PC-3 (cell line): ENCODE measurements around the gene SLC4A5. TPM values are rescaled to one million over a fixed set of nuclear protein-coding genes. Genes with fewer than 3 reads are reported as not detected.

Experiments used
- ATAC-seq: fragments of 200-7000 bp; cut with Tn5 transposase; 2 replicates; pipeline ENCODE4 v1.9.1; 2020; ENCODE audit warnings: mild to moderate bottlenecking, moderate library complexity
- BruUV-seq: library from RNA; stranded (reverse); fragments of 400-500 nt; replicated peaks from 2 replicates; lab custom pipeline; 2021; lab: Mats Ljungman, UMichigan
- CTCF ChIA-PET: fragments of 300-600 bp; sonication (Branson Sonifier 250); formaldehyde crosslinking; loops from one replicate; lab custom pipeline; 2022; ENCODE audit warnings: antibody characterized with exemption; lab: Charles Lee
- POLR2A ChIA-PET: fragments of 300-600 bp; sonication (Branson Sonifier 250); formaldehyde crosslinking; loops from one replicate; lab custom pipeline; 2022; ENCODE audit warnings: antibody characterized with exemption; ENCODE audit not compliant: unreplicated experiment; lab: Charles Lee
- DNase-seq: peaks from one replicate; pipeline ENCODE4 v3.0.0-alpha.2; 2015
- H2AFZ ChIP-seq: fragments of 300-600 bp; sonication (generic); 2 replicates; pipeline ENCODE4 v1.6.0; 2016; ENCODE audit warnings: antibody characterized with exemption, low read length
- H3F3A ChIP-seq: fragments of 300-600 bp; sonication (generic); one replicate; pipeline ENCODE4 v1.6.0; 2017; ENCODE audit warnings: antibody characterized with exemption, low read length, control low read depth, mild to moderate bottlenecking; ENCODE audit not compliant: unreplicated experiment
- H3K27ac ChIP-seq: fragments of 300-600 bp; sonication (generic); 2 replicates; pipeline ENCODE4 v1.5.1; 2016; ENCODE audit warnings: mild to moderate bottlenecking, low read length
- H3K27me3 ChIP-seq: fragments of 300-600 bp; sonication (generic); 2 replicates; pipeline ENCODE4 v1.6.1; 2016; ENCODE audit warnings: low read length, mixed read lengths
- H3K36me3 ChIP-seq: fragments of 300-600 bp; sonication (generic); 2 replicates; pipeline ENCODE4 v1.6.1; 2016; ENCODE audit warnings: low read depth, mixed run types, low read length, mixed read lengths
- H3K4me1 ChIP-seq: fragments of 300-600 bp; sonication (generic); 2 replicates; pipeline ENCODE4 v1.5.1; 2016; ENCODE audit warnings: low read length; ENCODE audit not compliant: insufficient read depth
- H3K4me2 ChIP-seq: fragments of 300-600 bp; sonication (generic); 2 replicates; pipeline ENCODE4 v1.6.0; 2016; ENCODE audit warnings: low read length
- H3K4me3 ChIP-seq: fragments of 300-600 bp; sonication (generic); 2 replicates; pipeline ENCODE4 v1.5.1; 2016; ENCODE audit warnings: mild to moderate bottlenecking, low read length, mixed read lengths
- H3K79me2 ChIP-seq: fragments of 300-600 bp; sonication (generic); 2 replicates; pipeline ENCODE4 v1.6.1; 2017; ENCODE audit warnings: low read length, mixed read lengths
- H3K9ac ChIP-seq: fragments of 300-600 bp; sonication (generic); 2 replicates; pipeline ENCODE4 v1.6.0; 2016; ENCODE audit warnings: mild to moderate bottlenecking, low read length
- H3K9me2 ChIP-seq: fragments of 300-600 bp; sonication (generic); replicated peaks from 2 replicates; pipeline ENCODE4 v1.6.1; 2016; ENCODE audit warnings: mixed run types, low read length, mixed read lengths
- H3K9me3 ChIP-seq: fragments of 300-600 bp; sonication (generic); 2 replicates; pipeline ENCODE4 v1.6.1; 2016; ENCODE audit warnings: low read length, mixed read lengths
- H4K20me1 ChIP-seq: fragments of 300-600 bp; sonication (generic); 2 replicates; pipeline ENCODE4 v1.6.1; 2016; ENCODE audit warnings: low read length, mixed read lengths
- EZH2 ChIP-seq: fragments of 300-600 bp; sonication (generic); IDR thresholded peaks from one replicate; pipeline ENCODE4 v1.6.1; 2017; ENCODE audit warnings: antibody characterized with exemption, mild to moderate bottlenecking, low read length; ENCODE audit not compliant: unreplicated experiment
- EZH2phosphoT487 ChIP-seq: fragments of 300-600 bp; sonication (generic); IDR thresholded peaks from 2 replicates; pipeline ENCODE4 v1.6.1; 2018; ENCODE audit warnings: mild to moderate bottlenecking, antibody characterized with exemption, low read length, borderline replicate concordance
- intact Hi-C: fragments of 100-400 bp; cut with micrococcal nuclease; formaldehyde crosslinking; loops from 2 replicates; pipeline ENCODE4 v1.9.0; 2023
- total RNA-seq: library from RNA; depleted of rRNA; stranded (reverse); fragments of >200 nt; gene quantifications from 2 replicates; pipeline ENCODE4 v1.2.3, GENCODE V29; 2014
- TF ChIP-seq, protein P1 (sequence below): fragments of 300-600 bp; sonication (generic); conservative IDR thresholded peaks from 2 replicates; pipeline ENCODE4 v1.5.1; 2017; ENCODE audit warnings: antibody characterized with exemption, low read depth, mild to moderate bottlenecking, low read length

Gene SLC4A5
- total RNA-seq, 1 experiment from 2014 or later: 2.4 TPM

GRCh38 chr2:74259733-74260132 is 83.5 kb downstream of the SLC4A5 start:
- H3K36me3 ChIP-seq: no peaks in the 10 kb centered on the region
- CTCF ChIA-PET: no interaction called here
- no peak overlapping the region for H3K9ac ChIP-seq
- H3K4me3 ChIP-seq: no peak overlapping the region
- no peak overlapping the region for H3K4me2 ChIP-seq
- no peaks in the 10 kb centered on the region for H3K79me2 ChIP-seq
- no peak overlapping the region for H3K27ac ChIP-seq
- no peak for ATAC-seq
- no peaks in the 10 kb centered on the region for H3K9me3 ChIP-seq
- intact Hi-C loops: no loop called here
- POLR2A ChIA-PET: no interaction called here
- H4K20me1 ChIP-seq: no peaks in the 10 kb centered on the region
- no peaks in the 10 kb centered on the region for H3K9me2 ChIP-seq
- H2AFZ ChIP-seq: no peak overlapping the region
- DNase-seq: no peak
- peaks cover 4% of the 10 kb centered on the region; the same call in 1 of the 2 replicates for H3K4me1 ChIP-seq
- no peaks in the 10 kb centered on the region for H3F3A ChIP-seq
- no peaks in the 10 kb centered on the region for H3K27me3 ChIP-seq
- TF ChIP-seq, protein P1, sequence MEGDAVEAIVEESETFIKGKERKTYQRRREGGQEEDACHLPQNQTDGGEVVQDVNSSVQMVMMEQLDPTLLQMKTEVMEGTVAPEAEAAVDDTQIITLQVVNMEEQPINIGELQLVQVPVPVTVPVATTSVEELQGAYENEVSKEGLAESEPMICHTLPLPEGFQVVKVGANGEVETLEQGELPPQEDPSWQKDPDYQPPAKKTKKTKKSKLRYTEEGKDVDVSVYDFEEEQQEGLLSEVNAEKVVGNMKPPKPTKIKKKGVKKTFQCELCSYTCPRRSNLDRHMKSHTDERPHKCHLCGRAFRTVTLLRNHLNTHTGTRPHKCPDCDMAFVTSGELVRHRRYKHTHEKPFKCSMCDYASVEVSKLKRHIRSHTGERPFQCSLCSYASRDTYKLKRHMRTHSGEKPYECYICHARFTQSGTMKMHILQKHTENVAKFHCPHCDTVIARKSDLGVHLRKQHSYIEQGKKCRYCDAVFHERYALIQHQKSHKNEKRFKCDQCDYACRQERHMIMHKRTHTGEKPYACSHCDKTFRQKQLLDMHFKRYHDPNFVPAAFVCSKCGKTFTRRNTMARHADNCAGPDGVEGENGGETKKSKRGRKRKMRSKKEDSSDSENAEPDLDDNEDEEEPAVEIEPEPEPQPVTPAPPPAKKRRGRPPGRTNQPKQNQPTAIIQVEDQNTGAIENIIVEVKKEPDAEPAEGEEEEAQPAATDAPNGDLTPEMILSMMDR: no peak
- TF ChIP-seq EZH2phosphoT487 (no peak), EZH2 (no peak)
- no TSS peak for BruUV-seq

GRCh38 chr2:74259191-74259590 is 84.0 kb downstream of the SLC4A5 start:
- ATAC-seq: no peak
- intact Hi-C loops: no loop called here
- H3K4me1 ChIP-seq: peaks cover 4% of the 10 kb centered on the region; the same call in 1 of the 2 replicates

GRCh38 chr2:74255660-74256213 is 87.5 kb downstream of the SLC4A5 start:
- intact Hi-C loops: no loop called here
- TF ChIP-seq EZH2 (no peak), EZH2phosphoT487 (no peak)
- TF ChIP-seq, protein P1: no peak
- CTCF ChIA-PET: no interaction called here
- H2AFZ ChIP-seq: no peak overlapping the region
- no peaks in the 10 kb centered on the region for H3K36me3 ChIP-seq
- no peak overlapping the region for H3K27ac ChIP-seq
- POLR2A ChIA-PET: no interaction called here
- no TSS peak for BruUV-seq
- H3K27me3 ChIP-seq: no peaks in the 10 kb centered on the region
- no peaks in the 10 kb centered on the region for H3K4me1 ChIP-seq
- H4K20me1 ChIP-seq: no peaks in the 10 kb centered on the region
- H3K4me2 ChIP-seq: no peak overlapping the region
- H3K4me3 ChIP-seq: no peak overlapping the region
- H3F3A ChIP-seq: no peaks in the 10 kb centered on the region
- H3K9ac ChIP-seq: no peak overlapping the region
- DNase-seq (no peak), ATAC-seq (no peak)
- no peaks in the 10 kb centered on the region for H3K79me2 ChIP-seq
- H3K9me2 ChIP-seq: no peaks in the 10 kb centered on the region
- H3K9me3 ChIP-seq: no peaks in the 10 kb centered on the region

More at GRCh38 chr2:74259191-74259590, 84.0 kb downstream of the SLC4A5 start:
- no peaks in the 10 kb centered on the region for H3K27me3 ChIP-seq
- DNase-seq: no peak
- H3F3A ChIP-seq: no peaks in the 10 kb centered on the region
- POLR2A ChIA-PET: no interaction called here
- H3K4me2 ChIP-seq: no peak overlapping the region
- no peak overlapping the region for H3K4me3 ChIP-seq
- CTCF ChIA-PET: no interaction called here
- H4K20me1 ChIP-seq: no peaks in the 10 kb centered on the region
- no peak overlapping the region for H3K27ac ChIP-seq
- TF ChIP-seq, protein P1: no peak
- TF ChIP-seq EZH2 (no peak), EZH2phosphoT487 (no peak)
- no peak overlapping the region for H2AFZ ChIP-seq
- no TSS peak for BruUV-seq
- no peaks in the 10 kb centered on the region for H3K9me3 ChIP-seq
- no peaks in the 10 kb centered on the region for H3K9me2 ChIP-seq
- no peak overlapping the region for H3K9ac ChIP-seq
- no peaks in the 10 kb centered on the region for H3K36me3 ChIP-seq
- H3K79me2 ChIP-seq: no peaks in the 10 kb centered on the region
